ENCODE measurements around the gene AFDN. TPM values are rescaled to one million over a fixed set of nuclear protein-coding genes. Genes with fewer than 3 reads are reported as not detected.
A peak's percentile ranks its signal among the peaks of the same experiment; 100 is the strongest.
"Not testable (repeated sequence)": the region's sequence is repeated elsewhere in the genome, so short reads cannot be mapped to it uniquely, and the experiment has no call there.

The AFDN gene
- total RNA-seq, 2 experiments from 2014 or later, result 38.7 to 94.6 TPM

DNA sequence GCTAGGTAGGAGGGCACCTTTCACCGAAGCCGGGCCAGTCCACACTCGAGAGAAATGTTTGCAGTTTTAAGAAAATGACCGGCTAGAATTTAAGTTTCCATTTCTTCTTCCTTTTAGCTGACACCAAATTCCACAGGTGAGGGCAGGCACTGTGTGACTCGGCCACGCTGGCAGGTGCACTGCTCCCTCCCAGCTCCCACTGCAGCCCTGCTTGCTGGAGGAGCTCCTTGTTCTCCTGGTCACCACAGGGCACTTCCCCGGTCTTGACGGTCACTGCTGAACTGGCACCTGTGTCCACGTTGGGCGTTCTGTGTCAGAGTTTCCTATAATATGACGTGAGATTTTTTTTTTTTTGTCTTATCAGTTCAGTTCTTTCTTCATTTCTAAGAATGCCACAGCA is 167.1 kb downstream of the AFDN start:
- no peaks in the 10 kb centered on the region for H3K4me1 Mint-ChIP-seq
- no peak overlapping the region for H3K4me3 Mint-ChIP-seq
- CTCF ChIA-PET, result no interaction called here
- no peak for ATAC-seq
- no peaks in the 10 kb centered on the region for H3K27me3 Mint-ChIP-seq
- no peak overlapping the region for H3K27ac Mint-ChIP-seq
- H3K9me3 Mint-ChIP-seq (ENCODE audit: low read depth), result no peaks in the 10 kb centered on the region
- no peaks in the 10 kb centered on the region for H3K36me3 Mint-ChIP-seq
- peak; percentile 30 for DNase-seq

DNA sequence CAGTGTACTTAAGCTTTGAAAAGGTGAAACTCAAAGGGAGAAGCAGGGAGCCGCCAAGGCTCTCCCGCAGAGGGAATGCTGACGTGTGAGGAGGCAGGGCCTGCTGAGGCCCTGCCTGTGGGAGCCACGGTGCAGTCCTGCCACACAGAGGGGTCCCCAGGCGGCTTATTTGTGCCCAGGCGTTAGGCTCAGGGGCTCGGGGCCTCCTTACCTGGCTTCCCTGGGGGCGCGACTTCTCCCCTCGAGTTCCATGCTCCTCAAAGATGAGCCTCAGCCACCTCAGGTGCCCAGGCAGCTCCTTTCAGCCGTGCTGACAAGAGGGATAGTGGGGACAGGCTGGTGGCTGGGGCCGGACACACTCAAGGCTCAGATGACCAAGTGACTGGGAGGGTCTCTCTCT is 168.6 kb downstream of the AFDN start:
- Mint-ChIP-seq H3K4me3 (no peak overlapping the region), H3K36me3 (no peaks in the 10 kb centered on the region), H3K4me1 (no peaks in the 10 kb centered on the region), H3K27me3 (no peaks in the 10 kb centered on the region), H3K27ac (no peak overlapping the region), H3K9me3 (ENCODE audit: low read depth) (no peaks in the 10 kb centered on the region)
- CTCF ChIA-PET, result no interaction called here
- no peak for ATAC-seq
- DNase-seq, result no peak

DNA sequence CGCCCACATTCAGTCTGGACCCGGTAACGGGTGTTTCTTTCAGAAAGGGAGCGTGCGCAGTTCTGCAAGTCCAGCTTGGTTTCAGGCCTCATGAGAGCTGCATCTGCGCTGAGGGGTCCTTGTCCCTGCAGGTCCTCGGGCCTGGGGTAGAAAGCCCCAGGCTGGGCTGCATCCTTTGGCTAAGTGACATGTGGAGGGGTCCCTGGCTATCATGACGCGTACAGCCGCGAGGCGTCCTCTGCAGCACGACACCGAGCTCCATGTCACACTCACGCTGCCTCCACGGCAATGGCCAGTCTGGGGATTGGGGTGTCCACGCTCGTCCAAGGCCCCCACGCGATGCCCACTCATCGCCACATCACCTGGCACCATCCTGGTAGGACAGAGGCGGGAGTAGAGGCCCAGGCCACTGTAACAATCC is 169.0 kb downstream of the AFDN start:
- Mint-ChIP-seq H3K4me1 (no peaks in the 10 kb centered on the region), H3K9me3 (ENCODE audit: low read depth) (peaks cover 2% of the 10 kb centered on the region), H3K27ac (no peak overlapping the region), H3K36me3 (no peaks in the 10 kb centered on the region), H3K4me3 (no peak overlapping the region), H3K27me3 (no peaks in the 10 kb centered on the region)
- DNase-seq (peak; percentile 34), ATAC-seq (no peak)
- CTCF ChIA-PET, result no interaction called here

- H3K27ac Mint-ChIP-seq, result no peak overlapping the region
- no peaks in the 10 kb centered on the region for H3K27me3 Mint-ChIP-seq
- ATAC-seq (no peak), DNase-seq (peak; percentile 22)
- H3K36me3 Mint-ChIP-seq, result no peaks in the 10 kb centered on the region
- CTCF ChIA-PET, result no interaction called here
- no peak overlapping the region for H3K4me3 Mint-ChIP-seq
- no peaks in the 10 kb centered on the region for H3K4me1 Mint-ChIP-seq
- H3K9me3 Mint-ChIP-seq (ENCODE audit: low read depth), result peaks cover 3% of the 10 kb centered on the region
Observed at GRCh38 chr6:167996424-167997199, 169.9 kb downstream of the AFDN start.

DNA sequence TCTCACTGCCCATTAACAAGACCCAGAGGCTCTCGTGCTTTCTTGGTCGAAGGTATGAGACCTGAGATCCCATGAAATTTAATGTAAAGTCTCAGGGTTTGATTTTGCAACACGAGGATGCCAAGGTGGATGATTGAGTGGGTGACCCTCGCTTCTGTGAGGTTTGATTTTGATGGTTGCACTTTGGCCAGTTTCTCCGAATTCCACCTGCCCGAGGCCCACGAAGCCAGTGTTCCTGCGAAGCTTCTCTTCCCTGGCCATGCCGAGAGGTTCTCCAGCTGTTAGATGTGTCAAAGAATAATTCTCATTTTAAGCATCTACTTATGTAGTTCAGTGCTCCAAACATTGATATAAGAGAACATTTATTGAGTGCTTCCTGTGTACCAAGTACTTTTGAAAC is 170.9 kb downstream of the AFDN start, which contains the start of gene KIF25:
Gene KIF25 (plus strand): TSS at position 30 of the 400 bp plus-strand sequence. CDS start 31,915 bp downstream, outside the sequence.
- H3K4me3 Mint-ChIP-seq, result no peak within 1 kb of the TSS
- H3K4me1 Mint-ChIP-seq, result peaks cover 2% of the 10 kb centered on the region
- peaks cover 3% of the 10 kb centered on the region for H3K9me3 Mint-ChIP-seq (ENCODE audit: low read depth)
- DNase-seq (no peak), ATAC-seq (no peak)
- H3K36me3 Mint-ChIP-seq, result no peaks in the 10 kb centered on the region
- no peaks in the 10 kb centered on the region for H3K27me3 Mint-ChIP-seq
- H3K27ac Mint-ChIP-seq, result no peak within 1 kb of the TSS
- CTCF ChIA-PET, result no interaction called here

DNA sequence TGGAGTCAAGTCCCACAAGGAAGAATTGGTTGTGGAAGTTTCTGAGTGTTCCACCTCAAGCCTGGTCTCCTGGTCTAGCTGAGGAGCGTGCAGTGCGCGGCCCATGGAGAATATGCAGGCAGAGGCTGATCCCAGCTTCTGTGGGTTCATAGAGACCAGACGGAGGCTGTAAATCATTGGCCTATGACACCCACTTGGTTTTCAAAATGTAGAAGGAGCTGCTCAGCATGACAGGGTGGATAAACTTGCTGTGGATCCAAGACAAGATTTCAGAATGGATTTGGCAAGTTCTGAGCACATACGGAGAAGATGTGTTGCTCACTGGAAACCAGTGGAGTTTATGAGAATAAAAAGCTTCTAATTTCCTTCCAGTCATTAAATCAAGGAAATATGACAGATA is 171.5 kb downstream of the AFDN start:
- Mint-ChIP-seq H3K4me1 (peaks cover 2% of the 10 kb centered on the region), H3K27me3 (no peaks in the 10 kb centered on the region), H3K36me3 (no peaks in the 10 kb centered on the region), H3K27ac (no peak overlapping the region), H3K9me3 (ENCODE audit: low read depth) (peaks cover 3% of the 10 kb centered on the region), H3K4me3 (no peak overlapping the region)
- CTCF ChIA-PET, result no interaction called here
- ATAC-seq (no peak), DNase-seq (no peak)

- Mint-ChIP-seq H3K36me3 (no peaks in the 10 kb centered on the region), H3K9me3 (ENCODE audit: low read depth) (peaks cover 3% of the 10 kb centered on the region), H3K4me3 (no peak overlapping the region), H3K27me3 (no peaks in the 10 kb centered on the region), H3K27ac (no peak overlapping the region), H3K4me1 (peaks cover 2% of the 10 kb centered on the region)
- CTCF ChIA-PET, result no interaction called here
- no peak for ATAC-seq
- peak; percentile 4 for DNase-seq
Observed at GRCh38 chr6:168000198-168001028, 173.7 kb downstream of the AFDN start.

DNA sequence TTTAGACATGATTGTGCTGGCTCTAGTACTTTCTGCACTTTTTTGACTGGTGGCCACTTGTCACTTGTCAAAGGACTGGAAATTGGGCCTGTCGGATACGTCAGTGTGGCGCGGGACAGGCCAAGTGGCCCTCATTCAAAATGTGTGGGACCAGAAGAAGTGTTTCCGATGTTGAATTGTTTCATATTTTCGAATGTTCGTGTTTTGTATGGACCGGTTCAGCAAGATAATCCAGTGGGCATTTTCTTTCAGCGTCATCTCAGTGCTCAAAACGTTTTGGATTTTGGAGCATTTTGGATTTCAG is 174.3 kb downstream of the AFDN start:
- DNase-seq (peak; percentile 12), ATAC-seq (no peak)
- no peaks in the 10 kb centered on the region for H3K36me3 Mint-ChIP-seq
- H3K4me3 Mint-ChIP-seq, result no peak overlapping the region
- H3K4me1 Mint-ChIP-seq, result peaks cover 2% of the 10 kb centered on the region
- peaks cover 3% of the 10 kb centered on the region for H3K9me3 Mint-ChIP-seq (ENCODE audit: low read depth)
- no peak overlapping the region for H3K27ac Mint-ChIP-seq
- H3K27me3 Mint-ChIP-seq, result no peaks in the 10 kb centered on the region
- CTCF ChIA-PET, result no interaction called here

DNA sequence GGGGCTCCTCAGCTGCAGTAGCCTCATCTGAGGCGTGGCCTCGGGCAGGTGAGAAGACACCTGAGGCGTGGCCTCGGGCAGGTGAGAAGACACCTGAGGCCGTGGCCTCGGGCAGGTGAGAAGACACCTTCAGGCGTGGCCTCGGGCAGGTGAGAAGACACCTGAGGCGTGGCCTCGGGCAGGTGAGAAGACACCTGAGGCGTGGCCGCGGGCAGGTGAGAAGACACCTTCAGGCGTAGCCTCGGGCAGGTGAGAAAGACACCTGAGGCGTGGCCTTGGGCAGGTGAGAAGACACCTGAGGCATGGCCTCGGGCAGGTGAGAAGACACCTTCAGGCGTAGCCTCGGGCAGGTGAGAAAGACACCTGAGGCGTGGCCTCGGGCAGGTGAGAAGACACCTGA is 174.8 kb downstream of the AFDN start:
- DNase-seq; H3K4me3 Mint-ChIP-seq; H3K27me3 Mint-ChIP-seq; H3K27ac Mint-ChIP-seq; CTCF ChIA-PET; ATAC-seq; H3K4me1 Mint-ChIP-seq; H3K36me3 Mint-ChIP-seq; H3K9me3 Mint-ChIP-seq (ENCODE audit: low read depth): not testable (repeated sequence)

- Mint-ChIP-seq H3K27me3 (no peaks in the 10 kb centered on the region), H3K27ac (no peak overlapping the region), H3K9me3 (ENCODE audit: low read depth) (peaks cover 3% of the 10 kb centered on the region), H3K4me1 (peaks cover 2% of the 10 kb centered on the region), H3K4me3 (no peak overlapping the region), H3K36me3 (no peaks in the 10 kb centered on the region)
- DNase-seq (no peak), ATAC-seq (no peak)
- CTCF ChIA-PET, result no interaction called here
Observed at GRCh38 chr6:168002804-168003203, 176.1 kb downstream of the AFDN start.

DNA sequence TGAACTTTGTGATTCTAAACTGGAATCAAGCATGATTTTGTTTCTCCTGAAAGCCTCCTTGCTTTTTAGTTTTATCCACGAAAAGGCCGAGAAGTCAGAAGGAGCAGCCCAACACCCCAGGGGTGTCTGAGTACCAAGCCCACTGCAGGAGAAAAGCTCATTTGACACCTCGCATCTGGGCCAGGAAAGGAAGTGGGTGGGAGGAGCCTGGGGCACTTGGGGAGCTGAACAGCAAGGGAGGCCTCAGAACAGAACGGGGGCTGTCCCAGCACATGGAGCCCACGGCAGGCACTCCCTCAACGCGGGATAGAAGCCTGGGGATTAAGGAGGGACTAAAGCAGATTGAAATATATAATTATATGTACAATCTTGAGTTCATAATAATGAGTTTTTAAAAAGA is 177.3 kb downstream of the AFDN start:
- CTCF ChIA-PET, result no interaction called here
- DNase-seq, result no peak
- Mint-ChIP-seq H3K27ac (no peak overlapping the region), H3K27me3 (no peaks in the 10 kb centered on the region), H3K36me3 (no peaks in the 10 kb centered on the region), H3K4me3 (no peak overlapping the region), H3K4me1 (peaks cover 2% of the 10 kb centered on the region), H3K9me3 (ENCODE audit: low read depth) (peaks cover 3% of the 10 kb centered on the region)
- ATAC-seq, result no peak

DNA sequence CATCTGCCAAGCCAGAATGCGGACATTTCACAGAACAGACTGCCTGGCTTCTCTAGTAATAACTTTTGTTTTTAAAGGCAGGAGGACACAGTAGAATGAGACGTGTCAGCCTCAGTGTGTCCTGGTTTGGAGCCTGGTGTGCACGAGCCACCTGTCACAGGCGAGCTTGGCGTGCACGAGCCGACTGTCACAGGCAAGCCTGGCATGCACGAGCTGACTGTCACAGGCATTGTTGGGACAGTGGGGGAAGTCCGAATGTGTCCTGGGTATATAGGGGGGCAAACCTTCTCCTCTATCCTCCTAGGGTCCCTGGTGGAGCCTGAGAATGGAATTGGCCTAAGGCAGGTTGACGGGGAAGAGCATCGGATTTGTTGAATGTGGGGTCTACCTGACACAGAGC is 178.2 kb downstream of the AFDN start:
- H3K4me1 Mint-ChIP-seq, result peaks cover 2% of the 10 kb centered on the region
- no peaks in the 10 kb centered on the region for H3K27me3 Mint-ChIP-seq
- no peak for DNase-seq
- H3K4me3 Mint-ChIP-seq, result no peak overlapping the region
- no peak overlapping the region for H3K27ac Mint-ChIP-seq
- no peaks in the 10 kb centered on the region for H3K36me3 Mint-ChIP-seq
- CTCF ChIA-PET, result no interaction called here
- peaks cover 3% of the 10 kb centered on the region for H3K9me3 Mint-ChIP-seq (ENCODE audit: low read depth)
- ATAC-seq, result no peak

- CTCF ChIA-PET, result no interaction called here
- peaks cover under 1% of the 10 kb centered on the region for H3K36me3 Mint-ChIP-seq
- ATAC-seq (no peak), DNase-seq (no peak)
- no peak overlapping the region for H3K27ac Mint-ChIP-seq
- H3K4me3 Mint-ChIP-seq, result no peak overlapping the region
- peaks cover 2% of the 10 kb centered on the region for H3K4me1 Mint-ChIP-seq
- no peaks in the 10 kb centered on the region for H3K27me3 Mint-ChIP-seq
- peaks cover 7% of the 10 kb centered on the region for H3K9me3 Mint-ChIP-seq (ENCODE audit: low read depth)
Observed at GRCh38 chr6:168005796-168006195, 179.1 kb downstream of the AFDN start.

DNA sequence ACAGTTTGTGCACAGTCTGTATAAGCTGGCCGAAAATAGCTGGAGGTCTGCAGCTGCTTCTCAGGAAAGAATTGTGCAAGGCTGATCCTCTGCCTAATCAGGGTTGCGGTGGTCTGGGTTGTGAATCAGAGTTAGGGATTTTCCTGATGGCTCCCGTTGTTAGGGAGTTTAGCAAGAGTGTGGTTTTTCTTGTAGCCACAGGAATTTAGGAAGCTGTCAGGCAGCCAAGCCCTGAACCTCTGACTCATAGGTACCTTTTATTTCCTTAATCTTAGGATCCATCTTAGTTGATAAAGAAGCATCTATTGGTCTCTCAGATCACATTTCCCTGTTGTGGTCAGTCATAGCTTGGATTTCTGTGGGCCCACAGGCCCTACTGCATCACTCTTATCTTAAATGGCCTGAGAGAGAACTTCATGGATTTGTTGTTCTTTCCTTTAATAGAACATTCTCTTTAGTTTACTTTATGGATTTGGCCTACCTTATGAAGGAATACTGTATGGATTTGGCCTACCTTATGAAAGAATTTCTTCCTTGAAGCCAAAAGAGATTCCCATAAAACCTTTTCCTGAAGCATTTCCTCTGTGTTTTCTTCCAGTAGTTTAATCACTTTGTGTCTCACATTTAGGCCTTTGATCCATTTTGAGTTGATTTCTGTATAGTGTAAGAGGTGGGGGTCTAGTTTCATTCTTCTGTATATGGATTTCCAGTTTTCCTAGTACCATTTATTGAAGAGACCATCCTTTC is 181.1 kb downstream of the AFDN start:
- no peak for ATAC-seq
- no peak overlapping the region for H3K4me3 Mint-ChIP-seq

More for the DNA sequence above, 181.1 kb downstream of the AFDN start:
- no peak for DNase-seq
- H3K4me1 Mint-ChIP-seq, result no peaks in the 10 kb centered on the region
- H3K9me3 Mint-ChIP-seq (ENCODE audit: low read depth), result peaks cover 19% of the 10 kb centered on the region
- H3K36me3 Mint-ChIP-seq, result peaks cover 3% of the 10 kb centered on the region
- H3K27me3 Mint-ChIP-seq, result no peaks in the 10 kb centered on the region
- no peak overlapping the region for H3K27ac Mint-ChIP-seq
- CTCF ChIA-PET, result no interaction called here

All from activated CD8-positive, alpha-beta memory T cell treated with anti-CD3 and anti-CD28 coated beads, Interleukin-2, amount 10 ng/mL, durations not matched to agents 7 days and 5 days (primary cell).